Keratinocyte (primary cell): Measurements from ENCODE around the gene DLGAP1. TPM values are rescaled to one million over a fixed set of nuclear protein-coding genes. Genes with fewer than 3 reads are reported as not detected.

Experiments
- DNase-seq: peaks from one replicate; pipeline ENCODE4 v3.0.0-alpha.2; 2011; ENCODE audit warnings: low read depth, missing footprints, low spot score
- FAIRE-seq: peaks from 2 replicates; lab custom pipeline; 2011; peaks lifted over from hg19 to GRCh38; lab: Jason Lieb, UNC
- H2AFZ ChIP-seq: 2 replicates; pipeline ENCODE4 v1.6.0; 2012; ENCODE audit warnings: low read length, control low read depth, inconsistent platforms; ENCODE audit not compliant: control insufficient read depth
- H3K27ac ChIP-seq: 2 replicates; pipeline ENCODE4 v1.5.1; 2011; ENCODE audit warnings: low read length; ENCODE audit not compliant: control insufficient read depth, insufficient read depth
- H3K27me3 ChIP-seq: 3 replicates; pipeline ENCODE4 v1.6.0; 2011; ENCODE audit warnings: low read length; ENCODE audit not compliant: control insufficient read depth, insufficient read depth; ENCODE audit errors: extremely low read depth
- H3K36me3 ChIP-seq, 2 experiments: 2 replicates in 1 of 2; 3 replicates in 1 of 2; pipeline ENCODE4 v1.5.1; 2011; ENCODE audit warnings: low read length in 2 of 2, mild to moderate bottlenecking in 1 of 2; ENCODE audit not compliant: control insufficient read depth in 2 of 2, insufficient read depth in 2 of 2; ENCODE audit errors: extremely low read depth in 1 of 2
- H3K4me1 ChIP-seq: 3 replicates; pipeline ENCODE4 v1.5.1; 2011; ENCODE audit warnings: low read length; ENCODE audit not compliant: control insufficient read depth, insufficient read depth; ENCODE audit errors: extremely low read depth
- H3K4me2 ChIP-seq: 3 replicates; pipeline ENCODE4 v1.6.0; 2011; ENCODE audit warnings: low read depth, low read length; ENCODE audit not compliant: control insufficient read depth, insufficient read depth; ENCODE audit errors: extremely low read depth
- H3K4me3 ChIP-seq, 3 experiments: fragments of 200-600 bp in 1 of 3; sonication (generic) in 1 of 3; 2 replicates in 2 of 3; 3 replicates in 1 of 3; pipeline ENCODE4 v1.5.1; 2011 to 2016; ENCODE audit warnings: low read length in 3 of 3, mild to moderate bottlenecking in 3 of 3, control low read depth in 2 of 3, inconsistent platforms in 1 of 3, low read depth in 1 of 3, mixed read lengths in 1 of 3, mixed run types in 1 of 3, moderate library complexity in 1 of 3; ENCODE audit not compliant: control insufficient read depth in 2 of 3, insufficient read depth in 2 of 3; ENCODE audit errors: extremely low read depth in 1 of 3
- H3K79me2 ChIP-seq: 2 replicates; pipeline ENCODE4 v1.6.0; 2012; ENCODE audit warnings: low read length; ENCODE audit not compliant: control insufficient read depth, insufficient read depth
- H3K9ac ChIP-seq: 3 replicates; pipeline ENCODE4 v1.6.0; 2011; ENCODE audit warnings: low read length; ENCODE audit not compliant: control insufficient read depth, insufficient read depth; ENCODE audit errors: extremely low read depth
- H3K9me1 ChIP-seq: 3 replicates; pipeline ENCODE4 v1.6.0; 2011; ENCODE audit warnings: low read length; ENCODE audit not compliant: control insufficient read depth, insufficient read depth; ENCODE audit errors: extremely low read depth
- H3K9me3 ChIP-seq: 2 replicates; pipeline ENCODE4 v1.5.1; 2012; ENCODE audit warnings: low read depth, low read length; ENCODE audit not compliant: control insufficient read depth
- H4K20me1 ChIP-seq: 3 replicates; pipeline ENCODE4 v1.6.0; 2011; ENCODE audit warnings: low read length; ENCODE audit not compliant: control insufficient read depth, insufficient read depth; ENCODE audit errors: extremely low read depth
- CTCF ChIP-seq, 3 experiments: IDR thresholded peaks in 1 of 3; conservative IDR thresholded peaks in 1 of 3; optimal IDR thresholded peaks in 1 of 3; 2 replicates in 2 of 3; 3 replicates in 1 of 3; pipeline versions ENCODE3 to v1.5.1; 2011; ENCODE audit warnings: low read length in 3 of 3, mild to moderate bottlenecking in 3 of 3, moderate library complexity in 2 of 3, control low read depth in 1 of 3, inconsistent platforms in 1 of 3; ENCODE audit not compliant: insufficient read depth in 2 of 3; ENCODE audit errors: extremely low read depth in 1 of 3
- EZH2 ChIP-seq: IDR thresholded peaks from one replicate; pipeline ENCODE4 v1.6.1; 2012; ENCODE audit warnings: inconsistent platforms, mild to moderate bottlenecking, low read length, moderate library complexity
- dilution Hi-C: fragments of 300-500 bp; cut with MboI; formaldehyde crosslinking; loops from one replicate; pipeline ENCODE4 v1.7.0; 2020; ENCODE audit warnings: low sequenced_read_pairs; ENCODE audit not compliant: extremely low pct_ligation_motif_present
- polyA plus RNA-seq, 5 experiments: library from polyadenylated mRNA; depleted of rRNA in 3 of 5; stranded (reverse) in 3 of 5; stranded (forward) in 1 of 5; unstranded in 1 of 5; fragments of >200 nt; gene quantifications; 1 replicate in 1 of 5; 2 replicates in 3 of 5; 3 replicates in 1 of 5; pipeline versions ENCODE4 v1.2.1 to v1.2.3, GENCODE V29; 2011 to 2012; ENCODE audit warnings: missing spikeins in 2 of 5, low read depth in 1 of 5, low replicate concordance in 1 of 5

DLGAP1 gene
- polyA plus RNA-seq, 1 donor (not counting 4 experiments of a cell fraction or from before 2014, with no cell fraction given), result not detected

- Histone ChIP-seq H3K4me3 (no peak overlapping the region), H3K79me2 (no peaks in the 10 kb centered on the region), H2AFZ (no peak overlapping the region), H3K4me2 (no peak overlapping the region), H3K9me3 (peaks cover 6% of the 10 kb centered on the region), H3K9ac (no peak overlapping the region), H3K4me1 (no peaks in the 10 kb centered on the region), H3K27me3 (no peaks in the 10 kb centered on the region), H3K9me1 (no peaks in the 10 kb centered on the region), H3K36me3 (no peaks in the 10 kb centered on the region), H3K27ac (no peak overlapping the region), H4K20me1 (no peaks in the 10 kb centered on the region)
- dilution Hi-C loops, result no loop called here
- no peak for DNase-seq
- no peak for TF ChIP-seq EZH2
- no peak for TF ChIP-seq CTCF (optimal IDR thresholded peaks at IDR 0.05 in 1 of 3, IDR thresholded peaks at IDR 0.05 in 1 of 3, conservative IDR thresholded peaks at IDR 0.05 in 1 of 3; ENCODE audit: extremely low read depth in 1 of 3, insufficient read depth in 2 of 3, low read length in 3 of 3)
- FAIRE-seq, result no peak
These were observed 209.7 kb downstream of the DLGAP1 start for GRCh38 chr18:4245456-4245855.

- no peak overlapping the region for H3K9ac ChIP-seq
- dilution Hi-C loops, result no loop called here
- H3K27me3 ChIP-seq, result no peaks in the 10 kb centered on the region
- H3K4me1 ChIP-seq, result no peaks in the 10 kb centered on the region
- no peak for DNase-seq
- H2AFZ ChIP-seq, result no peak overlapping the region
- H3K9me1 ChIP-seq, result no peaks in the 10 kb centered on the region
- TF ChIP-seq EZH2 (no peak), CTCF (optimal IDR thresholded peaks at IDR 0.05 in 1 of 3, IDR thresholded peaks at IDR 0.05 in 1 of 3, conservative IDR thresholded peaks at IDR 0.05 in 1 of 3; ENCODE audit: extremely low read depth in 1 of 3, insufficient read depth in 2 of 3, low read length in 3 of 3) (no peak)
- no peak overlapping the region for H3K27ac ChIP-seq
- H3K79me2 ChIP-seq, result no peaks in the 10 kb centered on the region
- H4K20me1 ChIP-seq, result no peaks in the 10 kb centered on the region
- H3K4me2 ChIP-seq, result no peak overlapping the region
- H3K36me3 ChIP-seq, result no peaks in the 10 kb centered on the region
- FAIRE-seq, result no peak
- no peak overlapping the region for H3K4me3 ChIP-seq
- peaks cover 3% of the 10 kb centered on the region for H3K9me3 ChIP-seq
These were observed 212.5 kb downstream of the DLGAP1 start for GRCh38 chr18:4242431-4243161.
